Heart right ventricle (tissue), 16 donors: Measurements from ENCODE around the gene ZNF525. TPM values are rescaled to one million over a fixed set of nuclear protein-coding genes. Genes with fewer than 3 reads are reported as not detected.
"Not testable (repeated sequence)": the region's sequence is repeated elsewhere in the genome, so short reads cannot be mapped to it uniquely, and the experiment has no call there.

ENCODE experiments used
- ATAC-seq, 8 donors: fragments of 200-7000 bp; cut with Tn5 transposase; one replicate each; pipeline ENCODE4 v1.9.1; 2020; ENCODE audit warnings: mild to moderate bottlenecking in 8 of 8, moderate library complexity in 8 of 8, moderate number of reproducible peaks in 1 of 8
- DNase-seq, 2 donors: peaks; one replicate each; pipeline ENCODE4 v3.0.0-alpha.2; 2020
- H3K27ac ChIP-seq, 10 donors: fragments of 200-600 bp; sonication (generic) in 2 of 10; one replicate each; pipeline versions ENCODE4 v1.5.0 to v1.8.0; 2020 to 2022; ENCODE audit warnings: mild to moderate bottlenecking in 3 of 10
- H3K27me3 ChIP-seq, 7 donors: fragments of 200-600 bp; one replicate each; pipeline ENCODE4 v1.8.0; 2021 to 2022; ENCODE audit warnings: mild to moderate bottlenecking in 2 of 7
- H3K36me3 ChIP-seq, 9 donors: fragments of 200-600 bp; sonication (generic) in 1 of 9; one replicate each; pipeline versions ENCODE4 v1.5.0 to v1.8.0; 2020 to 2022; ENCODE audit warnings: mild to moderate bottlenecking in 2 of 9
- H3K4me1 ChIP-seq, 9 donors: fragments of 200-600 bp; sonication (generic) in 1 of 9; one replicate each; pipeline versions ENCODE4 v1.5.0 to v1.8.0; 2020 to 2022; ENCODE audit warnings: mild to moderate bottlenecking in 4 of 9
- H3K4me3 ChIP-seq, 10 donors: fragments of 200-600 bp; sonication (generic) in 2 of 10; one replicate each; pipeline versions ENCODE4 v1.5.0 to v1.8.0; 2020 to 2022; ENCODE audit warnings: mild to moderate bottlenecking in 7 of 10, moderate library complexity in 2 of 10
- H3K9me3 ChIP-seq, 11 donors: fragments of 200-600 bp in 10 of 11; sonication (generic) in 2 of 11; one replicate each; pipeline versions ENCODE4 v1.5.0 to v1.8.0; 2013 to 2022; ENCODE audit warnings: mild to moderate bottlenecking in 2 of 11, control low read depth in 1 of 11, moderate library complexity in 1 of 11
- CTCF ChIP-seq, 9 donors: fragments of 200-600 bp; sonication (generic) in 2 of 9; IDR thresholded peaks; one replicate each; pipeline versions ENCODE4 v1.5.0 to v1.8.0; 2021 to 2022; ENCODE audit warnings: antibody characterized with exemption in 9 of 9, mild to moderate bottlenecking in 5 of 9, moderate library complexity in 1 of 9
- WGBS, 2 donors: extraction: QIAGEN DNeasy Blood & Tissue Kit; methylation state at CpG; one replicate each; pipeline ENCODE4 v1.1.7; 2013; ENCODE audit warnings: inconsistent platforms in 1 of 2; 5-methylcytosine and 5-hydroxymethylcytosine counted together
- intact Hi-C, 10 donors: fragments of 100-400 bp; cut with DNase I; formaldehyde crosslinking; loops; one replicate each; pipeline versions ENCODE4 v1.11.1 to v1.14.2; 2022
- polyA plus RNA-seq, 2 donors: library from polyadenylated mRNA; stranded (reverse); fragments of 200-250 nt; gene quantifications; one replicate each; pipeline ENCODE4 v1.2.3, GENCODE V29; 2013
- total RNA-seq, 10 donors: library from RNA; stranded (reverse); fragmentation: NEBNext Ultra II Directional in 3 of 10; extraction: Animal tissue kit (Norgen Biotek cat#: 25700) in 3 of 10; gene quantifications; one replicate each; pipeline versions ENCODE4 v1.2.1 to v1.2.4, GENCODE V29; 2021 to 2023
- donor health status: Arrhythmogenic right ventricular cardiomyopathy.
- donor health status: ischemic (EF 13 %, LVEDD 7.1; RV severe dilation, severe dysfunction).
- donor health status: healthy with polysubstance abuse.
- donor health status: DM: no; HTN: yes; CAD: no.
- donor health status: DM: no; HTN: no; CAD: no.
- donor health status: ischemic (EF 25% LVEDD 6.9; RV normal size, moderate dysfunction).
- donor health status: ischemic (EF 25% LVEDD 5.7; RV mildly dilated, moderate dysfunction).
- donor health status: healthy.
- donor health status: DM: yes; HTN: yes; CAD: no.
- donor health status: Ischemic cardiomyopathy.
- donor health status: ischemic (EF 35%, LVEDD 5.7; RV mildly dilated, moderate dysfunction).
- donor health status: nonischemic (EF 11% LVEDD 7.7; RV severe dilation, severe dysfunction).
- donor health status: DM: yes; HTN: yes; CAD: no.
- donor health status: PGD.
- donor health status: ischemic (EF 29% LVEDD 5.4; RV normal size, mild dysfunction).
- donor health status: nonischemic (EF 23%, LVEDD 6.1; RV moderate dilation, normal function).

The ZNF525 gene
- total and polyA plus RNA-seq, 12 donors: 2.1 to 4.8 (median 3.4) TPM

DNA sequence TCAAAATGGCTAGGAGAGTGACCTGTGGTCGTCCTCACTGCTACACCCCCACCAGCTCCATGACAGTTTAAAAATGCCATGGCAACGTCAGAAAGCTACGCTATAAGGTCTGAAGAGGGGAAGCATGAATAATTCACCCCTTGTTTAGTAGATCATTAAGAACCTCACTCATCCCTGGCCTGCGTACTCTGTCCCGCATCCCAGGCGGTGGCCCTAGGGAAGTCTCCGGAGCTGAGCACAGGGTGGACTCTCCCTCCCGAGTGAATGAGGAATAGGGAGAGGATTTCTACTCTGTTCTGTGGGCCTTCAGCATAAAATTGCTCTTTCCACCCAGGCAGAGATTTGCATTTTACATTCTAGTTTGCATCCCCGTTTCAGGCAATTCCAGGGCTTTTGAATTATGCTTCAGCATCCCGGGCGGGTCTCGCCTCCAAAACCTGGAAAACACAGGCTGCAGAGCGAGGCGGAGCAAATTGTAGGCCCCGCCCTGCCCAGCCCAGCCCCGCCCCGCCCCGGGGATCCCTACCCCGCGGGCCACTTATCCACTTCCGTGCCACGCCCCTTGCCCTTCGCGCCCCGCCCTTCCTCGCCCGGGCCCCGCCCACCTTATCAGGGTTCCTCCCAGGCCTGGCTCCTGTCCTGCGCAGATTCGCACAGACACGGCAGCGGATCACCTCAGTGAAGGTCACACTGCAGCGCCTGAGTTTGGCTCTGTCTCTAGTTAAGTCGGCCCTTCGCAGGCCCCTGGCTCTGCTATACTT lies 7.5 kb upstream of the ZNF525 start:
- H3K9me3 ChIP-seq: peaks cover 0 to 70% (median 42%) of the 10 kb centered on the region in 11 donors
- ATAC-seq: peak in 2 of 8 donors; percentile 20 to 44
- WGBS, 2 donors: 58% methylated on average over 35 of the region's 35 CpGs

DNA sequence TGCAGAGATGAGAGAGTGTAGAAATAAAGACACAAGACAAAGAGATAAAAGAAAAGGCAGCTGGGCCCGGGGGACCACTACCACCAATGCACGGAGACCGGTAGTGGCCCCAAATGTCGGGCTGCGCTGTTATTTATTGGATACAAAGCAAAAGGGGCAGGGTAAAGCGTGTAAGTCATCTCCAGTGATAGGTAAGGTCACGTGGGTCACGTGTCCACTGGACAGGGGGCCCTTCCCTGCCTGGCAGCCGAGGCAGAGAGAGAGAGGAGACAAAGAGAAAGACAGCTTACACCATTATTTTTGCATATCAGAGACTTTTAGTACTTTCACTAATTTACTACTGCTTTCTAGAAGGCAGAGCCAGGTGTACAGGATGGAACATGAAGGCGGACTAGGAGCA lies 5.4 kb upstream of the ZNF525 start:
- H3K27me3 ChIP-seq, H3K4me3 ChIP-seq, H3K36me3 ChIP-seq, DNase-seq, H3K4me1 ChIP-seq, H3K27ac ChIP-seq, ATAC-seq: not testable (repeated sequence)
- intact Hi-C loops: loop anchor here in 5 of 10 donors (5.0 to 10.0 kb wide), 2 partner anchors 163 to 165 kb away; partner anchors contain the start of gene ZNF665 (in 1 of the 5)
- 94 to 96% methylated on average over 10 of the region's 10 CpGs for WGBS, 2 donors
- peaks cover 0 to 49% (median 21%) of the 10 kb centered on the region in 11 donors for H3K9me3 ChIP-seq

More for the DNA sequence above, 7.5 kb upstream of the ZNF525 start:
- H3K36me3 ChIP-seq: peaks cover 0 to 21% (median 6%) of the 10 kb centered on the region in 9 donors
- intact Hi-C loops: loop anchor here in 2 of 10 donors (10.0 kb wide), 1 partner anchor 163 kb away; the partner anchor contains the start of gene ZNF665 (in 2 of the 2)
- peak in 1 of 2 donors; percentile 27 for DNase-seq
- H3K4me3 ChIP-seq: no peak overlapping the region
- no peak for TF ChIP-seq CTCF (IDR thresholded peaks at IDR 0.05)
- no peaks in the 10 kb centered on the region for H3K4me1 ChIP-seq
- H3K27me3 ChIP-seq: no peaks in the 10 kb centered on the region
- no peak overlapping the region for H3K27ac ChIP-seq

GRCh38 chr19:53365899-53366493 lies 491 bp downstream of the ZNF525 start:
- Histone ChIP-seq H3K36me3 (no peaks in the 10 kb centered on the region), H3K4me3 (peak overlapping the region; percentile 49 to 92 (median 72)), H3K27ac (peak overlapping the region in 9 of 10 donors; percentile 11 to 78 (median 53)), H3K27me3 (no peaks in the 10 kb centered on the region), H3K4me1 (peaks cover 0 to 14% (median 6%) of the 10 kb centered on the region in 9 donors), H3K9me3 (peaks cover 0 to 7% (median 0%) of the 10 kb centered on the region in 11 donors)
- WGBS, 2 donors: 0% methylated on average over 21 to 32 of the region's 32 CpGs
- intact Hi-C loops: loop anchor here in 2 of 10 donors (5.0 to 10.0 kb wide), 3 partner anchors 171 to 679 kb away; partner anchors contain the start of gene ZNF665 (in 1 of the 2)
- peak in 1 of 2 donors; percentile 24 for DNase-seq
- TF ChIP-seq CTCF (IDR thresholded peaks at IDR 0.05): no peak
- peak; percentile 24 to 77 (median 66) for ATAC-seq

GRCh38 chr19:53372196-53372595 lies 6.7 kb downstream of the ZNF525 start:
- Histone ChIP-seq H3K4me1 (no peaks in the 10 kb centered on the region), H3K27me3 (no peaks in the 10 kb centered on the region), H3K27ac (no peak overlapping the region), H3K4me3 (no peak overlapping the region), H3K36me3 (peaks cover 0 to 45% (median 10%) of the 10 kb centered on the region in 9 donors), H3K9me3 (peaks cover 0 to 7% (median 0%) of the 10 kb centered on the region in 11 donors)
- DNase-seq: no peak
- ATAC-seq: no peak
- WGBS, 2 donors: 89 to 95% methylated on average over 4 of the region's 4 CpGs
- intact Hi-C loops: no loop called here
- no peak for TF ChIP-seq CTCF (IDR thresholded peaks at IDR 0.05)
